ENCODE data around the gene TRIM72.

DNA sequence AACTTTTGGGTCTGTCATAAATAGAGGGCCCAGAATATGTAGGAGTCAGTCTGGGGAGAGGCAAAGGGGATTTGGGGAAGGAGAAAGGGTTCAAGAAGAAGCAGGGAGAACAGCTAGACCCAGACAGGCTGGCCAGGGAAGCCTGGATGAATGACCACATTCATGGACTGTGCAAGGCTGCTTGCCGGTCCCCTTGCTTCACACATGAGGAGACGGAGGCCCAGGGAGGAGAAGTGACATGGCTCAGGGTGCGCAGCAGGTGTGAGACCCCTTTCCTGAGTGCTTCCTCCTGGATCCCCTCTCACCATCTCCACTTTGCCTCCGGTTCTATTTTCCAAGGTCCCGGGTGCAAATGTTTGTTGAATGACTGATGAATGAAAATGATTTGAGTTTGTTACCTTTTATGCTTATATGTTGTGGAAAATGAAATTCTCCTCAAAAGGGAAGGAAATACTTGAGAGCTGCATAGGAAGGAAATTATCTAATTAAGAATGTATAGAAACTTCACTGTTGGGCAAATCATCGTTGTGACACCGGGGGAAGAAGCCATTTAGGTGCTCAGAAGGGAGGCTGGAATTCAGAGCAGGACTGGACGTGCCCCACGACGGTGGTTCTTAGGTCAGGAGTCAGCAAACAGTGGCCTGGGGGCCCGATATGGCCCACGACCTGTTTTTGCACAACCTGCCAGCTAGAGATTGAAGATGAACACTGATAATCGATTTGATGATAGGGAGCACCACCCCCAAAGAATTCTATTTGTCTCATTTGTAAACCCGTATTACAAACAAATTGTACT, 46.4 kb downstream of the TRIM72 start:
- TF ChIP-seq, protein P1, sequence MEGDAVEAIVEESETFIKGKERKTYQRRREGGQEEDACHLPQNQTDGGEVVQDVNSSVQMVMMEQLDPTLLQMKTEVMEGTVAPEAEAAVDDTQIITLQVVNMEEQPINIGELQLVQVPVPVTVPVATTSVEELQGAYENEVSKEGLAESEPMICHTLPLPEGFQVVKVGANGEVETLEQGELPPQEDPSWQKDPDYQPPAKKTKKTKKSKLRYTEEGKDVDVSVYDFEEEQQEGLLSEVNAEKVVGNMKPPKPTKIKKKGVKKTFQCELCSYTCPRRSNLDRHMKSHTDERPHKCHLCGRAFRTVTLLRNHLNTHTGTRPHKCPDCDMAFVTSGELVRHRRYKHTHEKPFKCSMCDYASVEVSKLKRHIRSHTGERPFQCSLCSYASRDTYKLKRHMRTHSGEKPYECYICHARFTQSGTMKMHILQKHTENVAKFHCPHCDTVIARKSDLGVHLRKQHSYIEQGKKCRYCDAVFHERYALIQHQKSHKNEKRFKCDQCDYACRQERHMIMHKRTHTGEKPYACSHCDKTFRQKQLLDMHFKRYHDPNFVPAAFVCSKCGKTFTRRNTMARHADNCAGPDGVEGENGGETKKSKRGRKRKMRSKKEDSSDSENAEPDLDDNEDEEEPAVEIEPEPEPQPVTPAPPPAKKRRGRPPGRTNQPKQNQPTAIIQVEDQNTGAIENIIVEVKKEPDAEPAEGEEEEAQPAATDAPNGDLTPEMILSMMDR (IDR thresholded peaks at IDR 0.05) = no peak
- TF ChIP-seq POLR2A (IDR thresholded peaks at IDR 0.05) = no peak
